Fibroblast of lung (primary cell): Measurements from ENCODE around the gene SIPA1L3.

Source experiments
- EZH2 ChIP-seq: IDR thresholded peaks from 2 replicates; pipeline ENCODE4 v1.5.1; 2012; ENCODE audit warnings: low read length, control low read depth, mild to moderate bottlenecking; ENCODE audit errors: missing control alignments
- TF ChIP-seq, protein P1 (sequence below), 2 donors: IDR thresholded peaks in 1 of 2; conservative IDR thresholded peaks in 1 of 2; 1 replicate in 1 of 2; 2 replicates in 1 of 2; pipeline ENCODE4 v1.5.1; 2011 to 2012; ENCODE audit warnings: low read length in 2 of 2, control low read depth in 1 of 2, inconsistent platforms in 1 of 2, low read depth in 1 of 2, mild to moderate bottlenecking in 1 of 2

DNA sequence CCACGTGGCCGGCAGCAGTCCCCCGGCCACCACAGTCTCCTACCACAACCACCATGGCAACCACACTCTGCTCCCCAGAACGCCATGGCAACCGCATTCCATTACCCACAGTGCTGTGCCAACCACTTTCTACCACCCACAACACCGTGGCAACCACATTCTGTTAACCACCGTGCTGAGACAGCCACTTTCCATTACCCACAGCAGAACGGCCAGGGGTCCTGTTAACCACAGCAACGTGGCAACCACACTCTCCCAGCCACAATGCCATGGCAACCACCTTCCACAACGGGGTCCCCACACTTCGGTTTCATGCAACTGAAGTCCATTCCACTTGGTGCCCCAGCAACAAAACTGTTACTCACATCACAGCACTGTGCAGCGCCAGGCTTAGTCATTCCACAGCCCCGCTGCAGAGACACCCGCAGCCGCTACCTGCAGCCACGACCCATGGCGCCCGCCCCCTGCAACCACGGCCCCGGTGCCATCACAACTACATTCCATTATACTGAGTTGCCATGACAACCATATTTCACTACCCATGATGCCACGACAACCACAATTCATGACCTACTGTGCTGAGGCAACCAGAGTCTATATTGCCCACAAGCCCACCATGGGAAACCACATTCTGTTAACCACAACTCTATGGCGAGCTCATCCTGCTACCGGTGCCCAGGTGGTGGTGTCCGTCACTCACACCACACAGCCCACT lies 307.1 kb downstream of the SIPA1L3 start:
- TF ChIP-seq, protein P1, sequence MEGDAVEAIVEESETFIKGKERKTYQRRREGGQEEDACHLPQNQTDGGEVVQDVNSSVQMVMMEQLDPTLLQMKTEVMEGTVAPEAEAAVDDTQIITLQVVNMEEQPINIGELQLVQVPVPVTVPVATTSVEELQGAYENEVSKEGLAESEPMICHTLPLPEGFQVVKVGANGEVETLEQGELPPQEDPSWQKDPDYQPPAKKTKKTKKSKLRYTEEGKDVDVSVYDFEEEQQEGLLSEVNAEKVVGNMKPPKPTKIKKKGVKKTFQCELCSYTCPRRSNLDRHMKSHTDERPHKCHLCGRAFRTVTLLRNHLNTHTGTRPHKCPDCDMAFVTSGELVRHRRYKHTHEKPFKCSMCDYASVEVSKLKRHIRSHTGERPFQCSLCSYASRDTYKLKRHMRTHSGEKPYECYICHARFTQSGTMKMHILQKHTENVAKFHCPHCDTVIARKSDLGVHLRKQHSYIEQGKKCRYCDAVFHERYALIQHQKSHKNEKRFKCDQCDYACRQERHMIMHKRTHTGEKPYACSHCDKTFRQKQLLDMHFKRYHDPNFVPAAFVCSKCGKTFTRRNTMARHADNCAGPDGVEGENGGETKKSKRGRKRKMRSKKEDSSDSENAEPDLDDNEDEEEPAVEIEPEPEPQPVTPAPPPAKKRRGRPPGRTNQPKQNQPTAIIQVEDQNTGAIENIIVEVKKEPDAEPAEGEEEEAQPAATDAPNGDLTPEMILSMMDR (conservative IDR thresholded peaks at IDR 0.05 in 1 of 2, IDR thresholded peaks at IDR 0.05 in 1 of 2; ENCODE audit: low read depth in 1 of 2, low read length in 2 of 2) = no peak
- no peak for TF ChIP-seq EZH2
